H1 (cell line): ENCODE results near the gene ADGRB2. TPM values are rescaled to one million over a fixed set of nuclear protein-coding genes. Genes with fewer than 3 reads are reported as not detected.

Experiments used
- CTCF ChIA-PET: fragments of 300-600 bp; sonication (Branson Sonifier 250); formaldehyde crosslinking; loops from one replicate; lab custom pipeline; 2021; ENCODE audit not compliant: partially characterized antibody; lab: Charles Lee
- POLR2A ChIA-PET: fragments of 300-600 bp; sonication (Branson Sonifier 250); formaldehyde crosslinking; loops from one replicate; lab custom pipeline; 2021; ENCODE audit warnings: inconsistent platforms; ENCODE audit not compliant: partially characterized antibody; lab: Charles Lee
- DNase-seq, 2 experiments: peaks; one replicate each; pipeline versions ENCODE4 v3.0.0 to v3.0.0-alpha.2; 2010 to 2022; ENCODE audit warnings: low spot score in 2 of 2, low read depth in 1 of 2, mixed read lengths in 1 of 2
- FAIRE-seq: peaks from 2 replicates; lab custom pipeline; 2011; peaks lifted over from hg19 to GRCh38; lab: Jason Lieb, UNC
- H2AFZ ChIP-seq: 2 replicates; pipeline ENCODE4 v1.8.1; 2012; ENCODE audit warnings: low read length, inconsistent platforms
- H2AK5ac ChIP-seq: 2 replicates; pipeline ENCODE4 v1.6.1; 2013; ENCODE audit warnings: low read depth, low read length
- H2BK120ac ChIP-seq: replicated peaks from 2 replicates; pipeline ENCODE3; 2013; ENCODE audit warnings: low read depth, low read length, inconsistent platforms
- H2BK12ac ChIP-seq: 2 replicates; pipeline ENCODE4 v1.6.1; 2013; ENCODE audit warnings: low read depth, low read length
- H2BK15ac ChIP-seq: 2 replicates; pipeline ENCODE4 v1.6.1; 2013; ENCODE audit warnings: low read length
- H2BK20ac ChIP-seq: 2 replicates; pipeline ENCODE4 v1.6.1; 2013; ENCODE audit warnings: low read length
- H2BK5ac ChIP-seq: 2 replicates; pipeline ENCODE4 v1.6.1; 2013; ENCODE audit warnings: low read depth, low read length
- H3K14ac ChIP-seq: 2 replicates; pipeline ENCODE4 v1.6.1; 2013; ENCODE audit warnings: inconsistent platforms; ENCODE audit not compliant: insufficient read length
- H3K18ac ChIP-seq: 2 replicates; pipeline ENCODE4 v1.6.1; 2013; ENCODE audit warnings: low read length; ENCODE audit errors: extremely low read depth
- H3K23ac ChIP-seq: 2 replicates; pipeline ENCODE4 v1.6.1; 2013; ENCODE audit warnings: inconsistent platforms; ENCODE audit not compliant: insufficient read length
- H3K23me2 ChIP-seq: 2 replicates; pipeline ENCODE4 v1.6.1; 2013; ENCODE audit warnings: low read depth, low read length
- H3K27ac ChIP-seq: 2 replicates; pipeline ENCODE4 v1.6.1; 2011; ENCODE audit warnings: low read depth, low read length, inconsistent platforms
- H3K27me3 ChIP-seq, 4 experiments: replicated peaks in 1 of 4; 1 replicate in 1 of 4; 2 replicates in 3 of 4; pipeline versions ENCODE4 v1.6.1 to v1.8.1; 2011 to 2013; ENCODE audit warnings: low read length in 3 of 4, mild to moderate bottlenecking in 3 of 4, inconsistent platforms in 2 of 4, mixed read lengths in 2 of 4, moderate library complexity in 1 of 4; ENCODE audit not compliant: control insufficient read depth in 3 of 4, insufficient read depth in 3 of 4; ENCODE audit errors: extremely low read depth in 1 of 4
- H3K36me3 ChIP-seq, 4 experiments: 2 replicates each; pipeline versions ENCODE4 v1.6.1 to v1.8.1; 2011 to 2013; ENCODE audit warnings: mild to moderate bottlenecking in 4 of 4, low read length in 3 of 4, moderate library complexity in 2 of 4, control low read depth in 1 of 4, inconsistent platforms in 1 of 4; ENCODE audit not compliant: insufficient read depth in 4 of 4, control insufficient read depth in 2 of 4
- H3K4ac ChIP-seq: replicated peaks from 2 replicates; pipeline ENCODE3; 2013; ENCODE audit warnings: low read length, low read depth, mixed read lengths, inconsistent platforms; ENCODE audit not compliant: insufficient read length
- H3K4me1 ChIP-seq, 4 experiments: replicated peaks in 1 of 4; 1 replicate in 1 of 4; 2 replicates in 3 of 4; pipeline versions ENCODE4 v1.6.1 to v1.8.1; 2011 to 2013; ENCODE audit warnings: low read length in 3 of 4, inconsistent platforms in 2 of 4, mixed read lengths in 1 of 4; ENCODE audit not compliant: insufficient read depth in 4 of 4, control insufficient read depth in 3 of 4
- H3K4me2 ChIP-seq, 2 experiments: 2 replicates each; pipeline versions ENCODE4 v1.6.1 to v1.8.1; 2011 to 2013; ENCODE audit warnings: low read depth in 2 of 2, low read length in 2 of 2, control low read depth in 1 of 2, inconsistent platforms in 1 of 2, mild to moderate bottlenecking in 1 of 2; ENCODE audit not compliant: insufficient read depth in 1 of 2
- H3K4me3 ChIP-seq, 4 experiments: fragments of 200-600, 300-600 bp in 1 of 4; sonication (generic), shearing (Covaris generic), sonication (Bioruptor Twin) in 1 of 4; 2 replicates each; pipeline versions ENCODE4 v1.5.1 to v1.8.1; 2011 to 2016; ENCODE audit warnings: low read length in 4 of 4, low read depth in 3 of 4, control low read depth in 2 of 4, inconsistent platforms in 2 of 4, mild to moderate bottlenecking in 2 of 4, mixed read lengths in 1 of 4, moderate library complexity in 1 of 4; ENCODE audit not compliant: insufficient read depth in 2 of 4; ENCODE audit errors: extremely low read depth in 1 of 4
- H3K56ac ChIP-seq: replicated peaks from 2 replicates; pipeline ENCODE3; 2013; ENCODE audit warnings: low read depth, mild to moderate bottlenecking, mixed read lengths, low read length, inconsistent platforms; ENCODE audit not compliant: insufficient read length
- H3K79me1 ChIP-seq: 2 replicates; pipeline ENCODE4 v1.6.1; 2013; ENCODE audit warnings: low read depth, low read length, control low read depth
- H3K79me2 ChIP-seq, 2 experiments: 2 replicates each; pipeline versions ENCODE4 v1.6.1 to v1.8.1; 2012 to 2013; ENCODE audit warnings: low read length in 2 of 2, mild to moderate bottlenecking in 2 of 2, inconsistent platforms in 1 of 2; ENCODE audit not compliant: insufficient read depth in 2 of 2, control insufficient read depth in 1 of 2
- H3K9ac ChIP-seq, 4 experiments: replicated peaks in 1 of 4; 1 replicate in 1 of 4; 2 replicates in 3 of 4; pipeline versions ENCODE4 v1.6.1 to v1.8.1; 2011 to 2013; ENCODE audit warnings: low read depth in 3 of 4, low read length in 3 of 4, control low read depth in 2 of 4, mild to moderate bottlenecking in 2 of 4, moderate library complexity in 2 of 4, inconsistent platforms in 1 of 4; ENCODE audit errors: extremely low read depth in 1 of 4
- H3K9me3 ChIP-seq, 2 experiments: 2 replicates each; pipeline versions ENCODE4 v1.6.1 to v1.8.1; 2012 to 2013; ENCODE audit warnings: mild to moderate bottlenecking in 2 of 2, moderate library complexity in 2 of 2, control low read depth in 1 of 2, inconsistent platforms in 1 of 2, low read depth in 1 of 2, low read length in 1 of 2, mixed read lengths in 1 of 2; ENCODE audit not compliant: insufficient read depth in 2 of 2
- H4K20me1 ChIP-seq, 2 experiments: replicated peaks in 1 of 2; 2 replicates each; pipeline versions ENCODE3 to v1.8.1; 2011 to 2013; ENCODE audit warnings: inconsistent platforms in 2 of 2, low read length in 2 of 2, mild to moderate bottlenecking in 1 of 2; ENCODE audit not compliant: insufficient read depth in 2 of 2, control insufficient read depth in 1 of 2
- H4K5ac ChIP-seq: 2 replicates; pipeline ENCODE4 v1.6.1; 2013; ENCODE audit warnings: low read length, low read depth, mixed read lengths, inconsistent platforms; ENCODE audit not compliant: insufficient read length
- H4K8ac ChIP-seq: 2 replicates; pipeline ENCODE4 v1.8.0; 2013; ENCODE audit warnings: mild to moderate bottlenecking, moderate library complexity, low read length, inconsistent platforms; ENCODE audit not compliant: insufficient read depth; ENCODE audit errors: extremely low read depth
- H4K91ac ChIP-seq: replicated peaks from 2 replicates; pipeline ENCODE3; 2013; ENCODE audit warnings: low read length, mixed read lengths, inconsistent platforms; ENCODE audit not compliant: insufficient read length
- ATF2 ChIP-seq: IDR thresholded peaks from 2 replicates; pipeline ENCODE4 v1.6.1; 2012; ENCODE audit warnings: low read length, inconsistent platforms
- BRCA1 ChIP-seq: IDR thresholded peaks from 2 replicates; pipeline ENCODE4 v1.6.1; 2012; ENCODE audit warnings: low read depth, low read length, improper control_type of control experiment
- CEBPB ChIP-seq: IDR thresholded peaks from 2 replicates; pipeline ENCODE4 v1.6.1; 2012; ENCODE audit warnings: low read depth, low read length
- KDM1A ChIP-seq: fragments of 200-600, 300-600 bp; sonication (generic); IDR thresholded peaks from 2 replicates; pipeline ENCODE4 v1.7.1; 2016; ENCODE audit warnings: mild to moderate bottlenecking, low read length, borderline replicate concordance
- MAFK ChIP-seq: IDR thresholded peaks from 2 replicates; pipeline ENCODE4 v1.6.1; 2012; ENCODE audit warnings: low read depth, mild to moderate bottlenecking, improper control_type of control experiment, low read length
- WGBS, 2 experiments: shearing (Covaris generic) in 1 of 2; methylation state at CpG; one replicate each; pipeline versions ENCODE4 v1.1.6 to v1.1.7; 2013 to 2015; ENCODE audit warnings: low lambda C conversion rate in 2 of 2, mixed read lengths in 2 of 2, inconsistent platforms in 1 of 2, low coverage in 1 of 2, missing lambda C conversion rate in 1 of 2; ENCODE audit not compliant: insufficient replicate concordance in 2 of 2, insufficient coverage in 1 of 2, insufficient read length in 1 of 2; ENCODE audit errors: extremely low coverage in 1 of 2, missing lambda C conversion rate in 1 of 2; 5-methylcytosine and 5-hydroxymethylcytosine counted together
- polyA plus RNA-seq, 7 experiments: library from polyadenylated mRNA; depleted of rRNA in 3 of 7; stranded (reverse) in 5 of 7; unstranded in 2 of 7; fragments of >200 nt in 5 of 7; fragments of 200-250 nt in 2 of 7; gene quantifications; 1 replicate in 5 of 7; 2 replicates in 1 of 7; 4 replicates in 1 of 7; pipeline versions ENCODE4 v1.2.1 to v1.2.3, GENCODE V29; 2011 to 2013; ENCODE audit warnings: missing spikeins in 2 of 7, mixed read lengths in 2 of 7
- total RNA-seq: library from RNA; stranded (reverse); fragmentation: NEBNext Ultra II Directional; extraction: Animal tissue kit (Norgen Biotek cat#: 25700); gene quantifications from 2 replicates; pipeline ENCODE4 v1.2.1, GENCODE V29; 2021

ADGRB2 gene
- total and polyA plus RNA-seq, 2 of the 8 experiments (the other 6 are each of a cell fraction or from before 2014, with no cell fraction given) = 15.6 to 26.2 TPM

GRCh38 chr1:31685795-31686194, 78.3 kb downstream of the ADGRB2 start:
- CTCF ChIA-PET = interaction anchor here (1.0 to 24.1 kb wide), 9 partner anchors 8 to 60 kb away, joined by 3 to 370 read pairs (median 4); partner anchors contain the start of gene COL16A1
- Histone ChIP-seq H3K9me3 (no peaks in the 10 kb centered on the region), H4K8ac (no peak overlapping the region), H3K18ac (no peak overlapping the region; the same call in 1 of the 2 replicates), H3K27ac (no peak overlapping the region), H2BK5ac (no peak overlapping the region), H2BK15ac (no peak overlapping the region), H3K27me3 (no peaks in the 10 kb centered on the region), H3K36me3 (no peaks in the 10 kb centered on the region), H3K4ac (no peak overlapping the region)
- DNase-seq = no peak
- no peak for TF ChIP-seq CEBPB
- no peak for TF ChIP-seq MAFK
- no peak for TF ChIP-seq BRCA1
- TF ChIP-seq KDM1A = no peak
- no peak for TF ChIP-seq ATF2
- TF ChIP-seq, all 59 proteins: peak for 0
- Histone ChIP-seq H2BK12ac (no peak overlapping the region), H3K4me1 (peaks cover 0 to 4% (median 0%) of the 10 kb centered on the region in 4 experiments; a peak in 2 of 7 replicates), H3K56ac (no peak overlapping the region), H3K4me3 (no peak overlapping the region), H3K23ac (no peak overlapping the region), H2BK120ac (no peak overlapping the region), H3K23me2 (no peaks in the 10 kb centered on the region), H2AK5ac (no peak overlapping the region), H3K14ac (no peak overlapping the region), H4K20me1 (no peaks in the 10 kb centered on the region), H3K79me2 (no peaks in the 10 kb centered on the region), H4K91ac (no peak overlapping the region), H2BK20ac (no peak overlapping the region), H2AFZ (no peak overlapping the region), H4K5ac (no peak overlapping the region), H3K79me1 (no peaks in the 10 kb centered on the region), H3K4me2 (no peak overlapping the region), H3K9ac (no peak overlapping the region)
- no peak for FAIRE-seq
- WGBS, 2 experiments = 92% methylated on average over 8 of the region's 8 CpGs; no CpG with 5 or more reads in 1 of the 2 experiments
- POLR2A ChIA-PET = interaction anchor here (0.6 to 1.8 kb wide), 4 partner anchors 15 to 41 kb away, joined by 3 to 4 read pairs (median 3); partner anchors contain the start of genes COL16A1 and PEF1
